Measurements from ENCODE around the gene DAG1. TPM values are rescaled to one million over a fixed set of nuclear protein-coding genes. Genes with fewer than 3 reads are reported as not detected.

Gene DAG1
- total RNA-seq, 2 donors from 2014 or later: 145 to 176 TPM

GRCh38 chr3:49570028-49570654, 100.1 kb downstream of the DAG1 start:
- Histone ChIP-seq H3K4me1 (ENCODE audit: control insufficient read depth, insufficient read depth, low read length) (peaks cover 7% of the 10 kb centered on the region), H3K9ac (ENCODE audit: extremely low read depth, low read length, poor library complexity, severe bottlenecking) (no peak overlapping the region), H3K27me3 (ENCODE audit: control insufficient read depth, insufficient read depth, low read length, poor library complexity, severe bottlenecking) (no peaks in the 10 kb centered on the region), H3K36me3 (ENCODE audit: control insufficient read depth, insufficient read depth, low read length) (no peaks in the 10 kb centered on the region), H3K27ac (ENCODE audit: low read depth, low read length) (no peak overlapping the region), H3K9me3 (ENCODE audit: control insufficient read depth, low read length) (no peaks in the 10 kb centered on the region), H3K4me3 (ENCODE audit: low read length) (no peak overlapping the region)
- H3K4me3 Mint-ChIP-seq: no peak overlapping the region
- no peaks in the 10 kb centered on the region for H3K9me3 Mint-ChIP-seq
- H3K4me1 Mint-ChIP-seq: peaks cover 17% of the 10 kb centered on the region
- H3K27me3 Mint-ChIP-seq (ENCODE audit: insufficient read depth): no peaks in the 10 kb centered on the region
- no peaks in the 10 kb centered on the region for H3K36me3 Mint-ChIP-seq (ENCODE audit: low read depth)
- DNase-seq: peak; percentile 53
- 73 to 78% methylated on average over 4 to 6 of the region's 6 CpGs for WGBS, 2 experiments (ENCODE audit: insufficient coverage in 1 of 2, insufficient read length in 1 of 2)
- peak overlapping the region; percentile 55 for H3K27ac Mint-ChIP-seq
- no peak for TF ChIP-seq CTCF (conservative IDR thresholded peaks at IDR 0.05)

GRCh38 chr3:49582177-49582576, 112.1 kb downstream of the DAG1 start:
- H3K27me3 Mint-ChIP-seq (ENCODE audit: insufficient read depth): no peaks in the 10 kb centered on the region
- no peak for TF ChIP-seq CTCF (conservative IDR thresholded peaks at IDR 0.05)
- no peak overlapping the region for H3K4me3 Mint-ChIP-seq

More at GRCh38 chr3:49582177-49582576, 112.1 kb downstream of the DAG1 start:
- no peak overlapping the region for H3K27ac ChIP-seq (ENCODE audit: low read depth, low read length)
- Mint-ChIP-seq H3K27ac (no peak overlapping the region), H3K4me1 (no peaks in the 10 kb centered on the region), H3K9me3 (no peaks in the 10 kb centered on the region), H3K36me3 (ENCODE audit: low read depth) (no peaks in the 10 kb centered on the region)
- no peak overlapping the region for H3K9ac ChIP-seq (ENCODE audit: extremely low read depth, low read length, poor library complexity, severe bottlenecking)
- no peaks in the 10 kb centered on the region for H3K9me3 ChIP-seq (ENCODE audit: control insufficient read depth, low read length)
- H3K4me1 ChIP-seq (ENCODE audit: control insufficient read depth, insufficient read depth, low read length): no peaks in the 10 kb centered on the region
- H3K4me3 ChIP-seq (ENCODE audit: low read length): no peak overlapping the region
- H3K36me3 ChIP-seq (ENCODE audit: control insufficient read depth, insufficient read depth, low read length): no peaks in the 10 kb centered on the region
- no peaks in the 10 kb centered on the region for H3K27me3 ChIP-seq (ENCODE audit: control insufficient read depth, insufficient read depth, low read length, poor library complexity, severe bottlenecking)
- DNase-seq: no peak

Other genes starting within 250 kb of the DAG1 start
- gene C3orf62, start 193.0 kb upstream of the DAG1 start, total RNA-seq: 1 to 10 TPM; 3.6 to 4.8 TPM
- 10 to 100 TPM; 48.3 to 48.9 TPM for gene USP4, start 130.2 kb upstream of the DAG1 start, total RNA-seq
- 100 to 1,000 TPM; 178 to 195 TPM for gene GPX1, start 111.9 kb upstream of the DAG1 start, total RNA-seq
- gene RHOA, start 58.3 kb upstream of the DAG1 start, total RNA-seq: 100 to 1,000 TPM; 359 to 371 TPM
- gene TCTA, start 57.8 kb upstream of the DAG1 start, total RNA-seq: 10 to 100 TPM in 1 of 2 donors, 1 to 10 TPM in 1; 6.3 to 11.2 TPM
- 10 to 100 TPM; 44.4 to 51.7 TPM for gene AMT, start 47.8 kb upstream of the DAG1 start, total RNA-seq
- gene NICN1, start 40.9 kb upstream of the DAG1 start, total RNA-seq: 10 to 100 TPM; 10.4 to 19.6 TPM
- gene BSN, start 84.2 kb downstream of the DAG1 start, total RNA-seq: 1 to 10 TPM; 2.4 to 2.5 TPM
- gene APEH, start 204.1 kb downstream of the DAG1 start, total RNA-seq: 100 to 1,000 TPM; 188 to 216 TPM
- 10 to 100 TPM; 30.8 to 35.5 TPM for gene MST1, start 219.2 kb downstream of the DAG1 start, total RNA-seq
- 10 to 100 TPM; 47.3 to 47.6 TPM for gene RNF123, start 219.3 kb downstream of the DAG1 start, total RNA-seq
- 1 to 10 TPM; 1.4 to 3.0 TPM for gene AMIGO3, start 249.4 kb downstream of the DAG1 start, total RNA-seq